Glomerular endothelial cell (primary cell): ENCODE data around the gene DLL3. TPM values are rescaled to one million over a fixed set of nuclear protein-coding genes. Genes with fewer than 3 reads are reported as not detected.
A peak's percentile ranks its signal among the peaks of the same experiment; 100 is the strongest.
"Not testable (repeated sequence)": the region's sequence is repeated elsewhere in the genome, so short reads cannot be mapped to it uniquely, and the experiment has no call there.

ENCODE experiments used
- DNase-seq: peaks from one replicate; pipeline ENCODE4 v3.0.0-alpha.2; 2011; ENCODE audit warnings: low read depth, low spot score; ENCODE audit errors: extremely low read depth
- total RNA-seq: library from RNA; depleted of rRNA; stranded (reverse); fragments of >200 nt; gene quantifications from 2 replicates; pipeline ENCODE4 v1.2.3, GENCODE V29; 2015

DLL3 gene, protein sequence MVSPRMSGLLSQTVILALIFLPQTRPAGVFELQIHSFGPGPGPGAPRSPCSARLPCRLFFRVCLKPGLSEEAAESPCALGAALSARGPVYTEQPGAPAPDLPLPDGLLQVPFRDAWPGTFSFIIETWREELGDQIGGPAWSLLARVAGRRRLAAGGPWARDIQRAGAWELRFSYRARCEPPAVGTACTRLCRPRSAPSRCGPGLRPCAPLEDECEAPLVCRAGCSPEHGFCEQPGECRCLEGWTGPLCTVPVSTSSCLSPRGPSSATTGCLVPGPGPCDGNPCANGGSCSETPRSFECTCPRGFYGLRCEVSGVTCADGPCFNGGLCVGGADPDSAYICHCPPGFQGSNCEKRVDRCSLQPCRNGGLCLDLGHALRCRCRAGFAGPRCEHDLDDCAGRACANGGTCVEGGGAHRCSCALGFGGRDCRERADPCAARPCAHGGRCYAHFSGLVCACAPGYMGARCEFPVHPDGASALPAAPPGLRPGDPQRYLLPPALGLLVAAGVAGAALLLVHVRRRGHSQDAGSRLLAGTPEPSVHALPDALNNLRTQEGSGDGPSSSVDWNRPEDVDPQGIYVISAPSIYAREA
- total RNA-seq: 0.87 and 2.0 TPM in 2 replicates

DNA sequence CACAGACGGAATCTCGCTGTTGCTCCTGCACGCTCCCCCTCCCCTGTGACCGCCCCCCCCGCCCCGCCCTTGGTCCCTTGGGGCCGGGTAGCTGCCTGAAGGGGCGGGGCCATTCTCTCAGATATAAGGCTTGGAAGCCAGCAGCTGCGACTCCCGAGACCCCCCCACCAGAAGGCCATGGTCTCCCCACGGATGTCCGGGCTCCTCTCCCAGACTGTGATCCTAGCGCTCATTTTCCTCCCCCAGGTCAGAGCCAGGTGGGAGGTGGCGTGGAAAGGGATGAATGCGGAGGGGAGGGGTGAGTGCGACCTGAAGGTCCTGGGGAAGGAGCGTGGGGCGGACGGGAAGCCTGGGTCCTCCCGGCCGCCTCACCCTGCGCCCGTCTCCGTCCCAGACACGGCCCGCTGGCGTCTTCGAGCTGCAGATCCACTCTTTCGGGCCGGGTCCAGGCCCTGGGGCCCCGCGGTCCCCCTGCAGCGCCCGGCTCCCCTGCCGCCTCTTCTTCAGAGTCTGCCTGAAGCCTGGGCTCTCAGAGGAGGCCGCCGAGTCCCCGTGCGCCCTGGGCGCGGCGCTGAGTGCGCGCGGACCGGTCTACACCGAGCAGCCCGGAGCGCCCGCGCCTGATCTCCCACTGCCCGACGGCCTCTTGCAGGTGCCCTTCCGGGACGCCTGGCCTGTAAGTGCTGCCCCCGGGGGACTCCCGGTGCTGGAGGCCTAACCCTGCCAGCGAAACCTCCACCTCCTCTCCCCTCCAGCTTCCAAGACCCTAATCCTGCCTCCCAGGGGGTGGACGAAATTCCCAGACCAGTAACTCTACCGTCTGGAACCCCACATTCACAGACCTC, at the start of gene DLL3:
Gene DLL3 (plus strand): TSS at position 150 of the 845 bp plus-strand sequence. CDS start 28 bp downstream, at position 178.
- no peak for DNase-seq

GRCh38 chr19:39449116-39449797, 49.5 kb upstream of the DLL3 start:
- DNase-seq: no peak

GRCh38 chr19:39451257-39451656, 47.5 kb upstream of the DLL3 start:
- DNase-seq: not testable (repeated sequence)

- DNase-seq: no peak
Measured at GRCh38 chr19:39463403-39463802, 35.3 kb upstream of the DLL3 start.

DNA sequence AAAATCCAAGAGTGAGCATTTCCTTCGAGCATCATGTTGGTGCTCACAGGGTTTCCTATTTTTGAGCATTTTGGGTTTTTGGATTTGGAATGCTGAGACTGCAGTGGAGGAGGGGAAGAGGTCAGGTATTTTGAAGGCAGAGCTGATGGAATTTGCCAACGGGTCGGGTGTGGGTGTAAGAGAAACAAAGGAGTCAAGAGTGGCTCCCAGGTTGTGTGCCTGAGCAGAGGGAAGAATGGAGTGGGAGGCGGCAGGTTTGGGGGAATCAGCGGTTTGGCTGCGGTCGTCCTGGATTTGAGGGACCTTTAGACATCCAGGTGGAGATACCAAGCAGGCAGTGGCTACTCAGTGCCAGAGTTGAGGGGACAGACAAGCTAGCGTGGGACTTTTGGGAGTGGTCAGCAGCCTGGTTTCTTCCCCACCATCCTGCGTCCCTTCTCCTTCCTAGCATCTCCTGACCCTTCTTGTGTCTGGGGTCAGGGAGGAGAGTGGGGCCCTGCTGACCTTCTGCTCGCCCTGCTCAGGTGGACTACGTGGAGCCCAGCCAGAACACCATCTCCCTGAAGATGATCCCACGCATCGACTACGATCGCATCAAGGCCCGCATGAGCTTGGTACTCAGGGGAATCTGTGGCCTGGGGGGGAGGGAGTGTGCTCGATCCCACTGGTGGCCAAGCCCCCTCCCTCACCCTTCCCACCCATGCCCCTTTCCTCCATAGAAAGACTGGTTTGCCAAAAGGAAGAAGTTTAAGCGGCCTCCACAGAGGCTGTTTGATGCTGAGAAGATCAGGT, 32.6 kb upstream of the DLL3 start:
- no peak for DNase-seq

- DNase-seq: no peak
Measured at GRCh38 chr19:39467941-39468340, 30.8 kb upstream of the DLL3 start.

DNA sequence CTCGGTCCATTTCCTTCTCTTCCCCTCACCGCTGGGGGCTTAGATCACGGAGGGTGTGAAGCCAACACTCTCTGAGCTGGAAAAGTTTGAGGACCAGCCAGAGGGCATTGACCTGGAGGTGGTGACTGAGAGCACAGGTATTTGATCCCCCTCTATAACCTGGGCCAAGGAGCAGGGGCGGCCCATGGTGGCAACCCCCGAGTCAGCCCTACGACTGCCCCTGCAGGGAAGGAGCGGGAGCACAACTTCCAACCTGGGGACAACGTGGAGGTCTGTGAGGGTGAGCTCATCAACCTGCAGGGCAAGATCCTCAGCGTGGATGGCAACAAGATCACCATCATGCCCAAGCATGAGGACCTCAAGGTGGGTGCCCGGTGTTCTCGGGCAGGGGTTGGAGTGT, 29.7 kb upstream of the DLL3 start:
- no peak for DNase-seq

DNA sequence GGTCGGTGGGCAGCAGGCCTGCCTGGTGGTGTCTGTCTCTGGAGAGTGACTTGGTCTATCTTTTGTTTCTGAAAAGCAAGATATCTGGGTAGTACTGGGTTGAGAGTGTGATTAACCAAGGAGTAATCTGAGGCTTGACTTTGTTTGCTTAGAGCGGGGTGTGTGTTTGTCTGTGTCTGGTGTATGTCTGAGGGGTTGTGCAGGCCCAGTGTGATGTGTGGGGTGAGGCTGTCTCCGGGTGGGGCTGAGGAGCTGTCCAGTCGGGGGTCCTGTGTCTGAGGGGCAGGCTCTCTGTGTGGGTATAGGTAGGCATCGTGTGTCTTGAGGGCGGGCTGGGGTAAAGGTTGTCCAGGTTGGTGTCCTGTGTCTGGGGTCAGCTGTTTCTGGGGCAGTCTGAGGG, 29.2 kb upstream of the DLL3 start:
- no peak for DNase-seq

DNA sequence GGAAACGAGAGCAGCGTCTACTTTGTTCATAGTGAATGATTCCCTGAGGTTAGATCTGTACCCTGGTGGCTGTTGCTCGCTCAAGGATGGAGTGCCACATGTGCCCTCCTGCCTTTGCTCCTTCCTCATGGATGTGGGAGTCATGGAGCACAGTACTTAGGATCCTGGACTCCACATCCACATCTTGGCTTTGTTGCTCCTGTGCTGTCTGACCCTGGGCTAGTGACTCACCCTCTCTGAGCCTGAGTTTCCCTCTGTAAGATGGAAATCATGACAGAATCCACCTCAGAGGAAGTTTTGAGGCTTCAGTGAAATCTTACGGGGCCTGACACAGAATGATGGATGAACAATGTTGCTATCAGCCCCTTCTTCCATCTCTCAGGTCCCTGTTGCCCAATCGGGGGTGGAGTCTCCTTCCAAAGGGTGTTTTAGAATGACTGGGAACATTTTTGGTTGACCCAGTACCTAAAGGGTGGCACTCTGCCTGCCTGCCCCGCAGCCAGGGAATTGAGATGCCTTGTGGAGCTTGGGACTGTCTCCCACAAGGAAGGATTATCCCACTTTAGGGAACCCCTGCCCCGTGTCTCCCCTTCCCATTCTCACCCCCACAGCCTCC, 27.9 kb upstream of the DLL3 start:
- no peak for DNase-seq

GRCh38 chr19:39471756-39472536, 26.8 kb upstream of the DLL3 start:
- DNase-seq: no peak

DNA sequence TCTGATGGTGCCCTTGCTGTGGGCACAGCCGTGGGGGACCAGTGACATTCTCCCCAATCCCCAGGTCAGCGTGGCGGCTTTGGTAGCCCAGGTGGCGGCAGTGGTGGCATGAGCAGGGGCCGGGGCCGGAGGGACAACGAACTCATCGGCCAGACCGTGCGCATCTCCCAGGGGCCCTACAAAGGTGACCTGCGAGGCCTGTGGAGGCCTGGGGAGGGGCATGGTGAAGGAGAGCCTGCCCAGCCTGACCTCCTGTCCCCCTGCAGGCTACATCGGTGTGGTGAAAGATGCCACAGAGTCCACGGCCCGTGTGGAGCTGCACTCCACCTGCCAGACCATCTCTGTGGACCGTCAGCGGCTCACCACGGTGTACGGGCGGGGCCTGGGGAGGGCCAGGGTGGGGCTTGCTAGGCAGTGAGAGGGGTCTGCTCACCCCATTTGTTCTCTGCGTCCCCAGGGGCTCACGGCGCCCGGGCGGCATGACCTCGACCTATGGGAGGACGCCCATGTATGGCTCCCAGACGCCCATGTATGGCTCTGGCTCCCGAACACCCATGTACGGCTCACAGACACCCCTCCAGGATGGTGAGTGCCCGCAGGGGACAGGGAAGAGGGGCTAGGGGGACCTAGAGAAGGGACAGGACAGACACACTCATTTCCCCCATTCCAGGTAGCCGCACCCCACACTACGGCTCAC, 25.9 kb upstream of the DLL3 start:
- no peak for DNase-seq

GRCh38 chr19:39473443-39473960, 25.2 kb upstream of the DLL3 start:
- no peak for DNase-seq

DNA sequence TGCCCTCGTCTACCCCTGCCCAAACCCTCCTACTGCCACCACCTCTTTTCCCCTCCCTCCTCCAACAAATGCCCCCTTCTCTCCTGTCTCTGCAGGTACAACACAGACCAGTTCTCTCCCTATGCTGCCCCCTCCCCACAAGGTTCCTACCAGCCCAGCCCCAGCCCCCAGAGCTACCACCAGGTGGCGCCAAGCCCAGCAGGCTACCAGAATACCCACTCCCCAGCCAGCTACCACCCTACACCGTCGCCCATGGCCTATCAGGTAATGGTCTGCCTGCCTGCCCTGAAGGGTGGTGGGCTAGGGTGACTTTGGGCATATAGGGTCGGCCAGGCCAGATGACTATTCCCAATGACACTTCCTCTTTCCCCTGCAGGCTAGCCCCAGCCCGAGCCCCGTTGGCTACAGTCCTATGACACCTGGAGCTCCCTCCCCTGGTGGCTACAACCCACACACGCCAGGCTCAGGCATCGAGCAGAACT, 24.6 kb upstream of the DLL3 start:
- DNase-seq: no peak

DNA sequence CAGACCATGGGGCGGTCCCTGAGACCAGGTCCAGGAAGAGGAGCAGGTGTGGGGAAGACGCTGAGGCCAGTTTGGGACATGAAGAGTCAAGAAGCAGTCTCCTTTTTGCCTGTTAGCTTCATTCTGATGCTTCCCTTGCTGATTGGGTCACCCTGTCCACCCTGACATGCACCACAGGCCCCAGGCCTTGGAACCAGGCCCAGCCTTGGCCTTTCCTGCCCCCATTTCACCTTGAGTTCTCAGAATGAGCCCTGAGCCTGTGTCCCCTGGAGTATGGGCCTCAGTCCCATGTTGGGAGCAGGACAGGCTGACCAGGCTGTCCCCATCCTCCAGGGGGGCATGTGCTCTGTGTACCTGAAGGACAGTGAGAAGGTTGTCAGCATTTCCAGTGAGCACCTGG, 23.0 kb upstream of the DLL3 start:
- DNase-seq: no peak

GRCh38 chr19:39479319-39479801, 19.4 kb upstream of the DLL3 start:
- DNase-seq: not testable (repeated sequence)

DNA sequence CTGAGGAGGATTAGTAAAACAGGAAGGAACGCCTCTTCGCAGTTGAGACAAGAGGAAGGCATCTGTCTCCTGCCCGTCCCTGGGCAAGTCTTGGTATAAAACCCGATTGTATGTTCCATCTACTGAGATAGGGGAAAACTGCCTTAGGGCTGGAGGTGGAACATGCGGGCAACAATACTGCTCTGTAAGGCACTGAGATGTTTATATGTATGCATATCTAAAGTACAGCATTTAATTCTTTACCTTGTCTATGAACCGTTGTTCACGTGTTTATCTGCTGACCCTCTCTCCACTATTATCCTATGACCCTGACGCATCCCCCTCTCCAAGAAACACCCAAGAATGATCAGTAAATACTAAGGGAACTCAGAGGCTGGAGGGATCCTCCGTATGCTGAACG, 18.8 kb upstream of the DLL3 start:
- DNase-seq: no peak

- peak; percentile 50 for DNase-seq
Measured at GRCh38 chr19:39480337-39481228, 18.2 kb upstream of the DLL3 start, which contains the start of gene TIMM50. Gene TIMM50 (plus strand): TSS chr19:39480838. CDS start chr19:39480854, 16 bp downstream.
